Thoracic aorta (tissue), 2 donors: ENCODE results near the gene EFCAB8. TPM values are rescaled to one million over a fixed set of nuclear protein-coding genes. Genes with fewer than 3 reads are reported as not detected.

ENCODE experiments used
- ATAC-seq: fragments of 150-250 bp; one replicate; pipeline ENCODE4 v1.8.0; 2017; ENCODE audit warnings: low read depth; ENCODE audit not compliant: insufficient number of reproducible peaks, low FRiP score
- DNase-seq: peaks from one replicate; pipeline ENCODE4 v3.0.0-alpha.2; 2020; ENCODE audit warnings: low spot score
- H3K27ac ChIP-seq, 2 donors: fragments of 200-600 bp; sonication (generic); 1 replicate in 1 of 2; 2 replicates in 1 of 2; pipeline ENCODE4 v1.5.1; 2016; ENCODE audit warnings: mild to moderate bottlenecking in 2 of 2, moderate library complexity in 2 of 2
- H3K27me3 ChIP-seq: fragments of 200-600 bp; sonication (generic); replicated peaks from 2 replicates; pipeline ENCODE4 v1.6.0; 2016; ENCODE audit warnings: mild to moderate bottlenecking; ENCODE audit not compliant: insufficient read depth
- H3K36me3 ChIP-seq: fragments of 200-600 bp; sonication (generic); one replicate; pipeline ENCODE4 v1.5.1; 2016
- H3K4me1 ChIP-seq, 2 donors: fragments of 200-600 bp; sonication (generic); 1 replicate in 1 of 2; 2 replicates in 1 of 2; pipeline versions ENCODE4 v1.5.1 to v1.6.0; 2016; ENCODE audit warnings: low read depth in 2 of 2, mild to moderate bottlenecking in 1 of 2; ENCODE audit not compliant: control insufficient read depth in 1 of 2
- H3K4me3 ChIP-seq: fragments of 200-600 bp; sonication (generic); 2 replicates; pipeline ENCODE4 v1.5.1; 2016; ENCODE audit warnings: mild to moderate bottlenecking
- H3K9me3 ChIP-seq: fragments of 200-600 bp; sonication (generic); 2 replicates; pipeline ENCODE4 v1.5.1; 2016
- total RNA-seq, 2 donors: library from RNA; depleted of rRNA; stranded (reverse); fragments of >200 nt; gene quantifications; one replicate each; pipeline versions ENCODE4 v1.1.0 to v1.2.3, GENCODE V29; 2016
- TF ChIP-seq, protein P1 (sequence below): fragments of 200-600 bp; sonication (generic); IDR thresholded peaks from one replicate; pipeline ENCODE4 v1.5.1; 2019; ENCODE audit warnings: antibody characterized with exemption

EFCAB8 gene
- total RNA-seq, 2 donors from 2014 or later = 1.5 to 2.9 TPM

DNA sequence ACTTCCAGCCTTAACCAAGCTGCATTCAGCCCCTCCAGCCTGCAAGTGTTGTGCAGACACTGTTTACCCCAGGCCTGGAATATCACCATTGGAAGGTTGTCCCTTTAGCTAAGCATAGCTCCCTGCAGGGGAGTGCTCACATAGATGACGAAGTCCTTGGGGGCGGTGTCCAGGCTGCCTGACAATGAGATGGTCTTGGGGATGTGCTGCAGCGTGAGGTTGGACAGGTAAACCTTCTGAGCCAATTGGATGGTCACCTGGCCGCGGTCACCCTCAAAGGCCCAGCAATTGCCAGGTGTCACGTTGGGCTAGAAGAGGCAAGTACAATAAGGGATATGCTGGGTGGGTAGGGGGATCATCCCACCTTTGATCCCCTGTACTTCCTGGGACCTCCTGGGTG lies 126.9 kb downstream of the EFCAB8 start:
- Histone ChIP-seq H3K27ac (no peak overlapping the region), H3K4me3 (no peak overlapping the region), H3K36me3 (no peaks in the 10 kb centered on the region), H3K27me3 (no peaks in the 10 kb centered on the region), H3K4me1 (no peaks in the 10 kb centered on the region), H3K9me3 (no peaks in the 10 kb centered on the region)
- no peak for ATAC-seq
- TF ChIP-seq, protein P1, sequence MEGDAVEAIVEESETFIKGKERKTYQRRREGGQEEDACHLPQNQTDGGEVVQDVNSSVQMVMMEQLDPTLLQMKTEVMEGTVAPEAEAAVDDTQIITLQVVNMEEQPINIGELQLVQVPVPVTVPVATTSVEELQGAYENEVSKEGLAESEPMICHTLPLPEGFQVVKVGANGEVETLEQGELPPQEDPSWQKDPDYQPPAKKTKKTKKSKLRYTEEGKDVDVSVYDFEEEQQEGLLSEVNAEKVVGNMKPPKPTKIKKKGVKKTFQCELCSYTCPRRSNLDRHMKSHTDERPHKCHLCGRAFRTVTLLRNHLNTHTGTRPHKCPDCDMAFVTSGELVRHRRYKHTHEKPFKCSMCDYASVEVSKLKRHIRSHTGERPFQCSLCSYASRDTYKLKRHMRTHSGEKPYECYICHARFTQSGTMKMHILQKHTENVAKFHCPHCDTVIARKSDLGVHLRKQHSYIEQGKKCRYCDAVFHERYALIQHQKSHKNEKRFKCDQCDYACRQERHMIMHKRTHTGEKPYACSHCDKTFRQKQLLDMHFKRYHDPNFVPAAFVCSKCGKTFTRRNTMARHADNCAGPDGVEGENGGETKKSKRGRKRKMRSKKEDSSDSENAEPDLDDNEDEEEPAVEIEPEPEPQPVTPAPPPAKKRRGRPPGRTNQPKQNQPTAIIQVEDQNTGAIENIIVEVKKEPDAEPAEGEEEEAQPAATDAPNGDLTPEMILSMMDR = no peak
- no peak for DNase-seq

DNA sequence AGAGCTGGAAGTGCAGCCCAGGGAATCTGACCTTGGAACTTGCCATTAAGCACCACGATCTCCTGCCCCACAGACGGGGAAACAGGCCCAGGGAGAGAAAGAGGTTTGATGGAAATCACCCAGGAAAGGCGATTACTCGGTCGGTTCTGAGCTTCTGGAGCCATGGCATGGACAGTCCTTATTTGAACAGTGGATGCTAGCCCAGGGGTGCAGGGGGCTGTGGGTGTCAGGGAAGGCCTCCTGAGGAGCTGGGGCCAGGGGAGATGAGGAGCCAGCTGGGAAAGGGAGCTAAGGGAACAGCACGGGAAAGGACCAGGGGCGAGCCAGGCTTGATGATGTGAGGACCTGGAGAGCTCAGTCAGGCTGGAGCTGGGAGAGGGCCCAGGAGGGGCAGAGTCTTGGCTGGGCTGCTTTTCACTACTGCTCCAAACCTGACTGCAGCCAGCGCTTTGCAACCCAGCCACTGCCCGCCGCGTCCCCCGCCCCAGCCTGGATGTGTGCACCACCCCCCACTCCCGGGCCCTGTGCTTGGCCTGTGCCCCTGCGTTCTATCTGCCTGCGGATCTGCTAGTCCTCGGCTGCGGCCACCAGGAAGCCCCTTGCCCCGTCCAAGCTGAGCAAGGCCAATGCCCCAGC lies 127.7 kb downstream of the EFCAB8 start:
- ATAC-seq = no peak
- Histone ChIP-seq H3K4me3 (no peak overlapping the region), H3K4me1 (no peaks in the 10 kb centered on the region), H3K27me3 (no peaks in the 10 kb centered on the region), H3K36me3 (no peaks in the 10 kb centered on the region), H3K9me3 (no peaks in the 10 kb centered on the region), H3K27ac (no peak overlapping the region)
- no peak for DNase-seq
- TF ChIP-seq, protein P1 = no peak

DNA sequence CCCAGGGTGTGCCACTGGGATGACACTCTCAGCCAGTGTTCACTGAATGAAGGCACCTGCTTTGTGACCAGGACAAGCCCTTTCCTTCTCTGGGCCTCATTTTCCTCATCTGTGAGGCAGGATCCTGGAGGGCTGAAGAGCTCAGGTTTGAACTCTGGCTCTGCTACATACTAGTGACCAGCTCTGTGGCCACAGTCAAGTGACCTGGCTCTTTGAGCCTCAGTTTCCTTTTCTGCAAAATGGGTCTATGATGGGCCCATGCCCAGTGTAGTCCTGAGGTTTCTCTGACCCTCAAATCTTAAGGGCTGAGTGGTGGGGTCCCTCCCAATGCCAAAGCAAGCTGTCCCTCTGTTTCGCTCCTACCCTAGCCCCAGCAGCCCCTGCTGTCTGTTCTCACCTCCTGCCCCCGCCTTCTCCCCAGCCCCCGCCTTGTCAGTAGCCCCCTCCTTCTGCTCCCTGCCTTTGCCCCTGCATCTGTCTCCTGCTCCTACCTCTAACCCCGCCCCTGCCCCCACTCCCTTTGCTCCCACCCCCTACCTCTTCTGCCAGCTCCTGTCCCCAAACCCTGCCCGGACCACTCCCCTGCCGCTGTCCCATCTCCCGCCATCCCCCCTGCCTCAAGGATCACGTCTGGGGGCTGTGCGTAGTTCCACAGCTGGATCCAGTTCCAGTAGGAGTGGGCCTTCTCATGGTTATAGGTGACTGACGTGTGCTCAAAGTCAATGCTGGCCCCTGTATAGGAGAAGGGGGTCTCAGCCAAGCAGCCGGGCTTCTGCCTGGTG lies 128.5 kb downstream of the EFCAB8 start:
- Histone ChIP-seq H3K27me3 (no peaks in the 10 kb centered on the region), H3K36me3 (no peaks in the 10 kb centered on the region), H3K27ac (no peak overlapping the region), H3K4me3 (no peak overlapping the region), H3K9me3 (no peaks in the 10 kb centered on the region), H3K4me1 (no peaks in the 10 kb centered on the region)
- TF ChIP-seq, protein P1 = no peak
- DNase-seq = no peak
- ATAC-seq = no peak

DNA sequence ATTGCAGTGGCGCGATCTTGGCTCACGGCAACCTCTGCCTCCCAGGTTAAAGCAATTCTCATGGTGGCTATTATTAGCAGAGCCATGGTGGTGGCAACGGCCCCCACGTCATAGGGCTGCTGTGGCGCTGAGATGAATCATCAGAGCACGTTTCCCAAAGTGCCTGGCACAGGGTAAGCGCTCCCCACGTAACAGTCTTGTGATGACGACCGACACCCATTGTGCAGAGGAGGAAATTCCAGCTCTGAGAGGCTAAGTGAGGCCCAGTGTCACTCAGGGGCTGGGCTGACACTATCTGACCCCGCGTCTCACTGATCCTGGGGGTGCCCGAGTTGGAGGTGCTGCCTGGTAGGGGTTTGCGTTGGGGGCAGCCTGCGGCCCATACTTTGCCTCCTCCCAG lies 129.3 kb downstream of the EFCAB8 start:
- H3K27ac ChIP-seq = no peak overlapping the region
- TF ChIP-seq, protein P1 = no peak
- no peaks in the 10 kb centered on the region for H3K36me3 ChIP-seq
- H3K4me3 ChIP-seq = no peak overlapping the region
- H3K4me1 ChIP-seq = no peaks in the 10 kb centered on the region
- no peak for DNase-seq
- H3K9me3 ChIP-seq = no peaks in the 10 kb centered on the region
- ATAC-seq = no peak
- H3K27me3 ChIP-seq = no peaks in the 10 kb centered on the region

DNA sequence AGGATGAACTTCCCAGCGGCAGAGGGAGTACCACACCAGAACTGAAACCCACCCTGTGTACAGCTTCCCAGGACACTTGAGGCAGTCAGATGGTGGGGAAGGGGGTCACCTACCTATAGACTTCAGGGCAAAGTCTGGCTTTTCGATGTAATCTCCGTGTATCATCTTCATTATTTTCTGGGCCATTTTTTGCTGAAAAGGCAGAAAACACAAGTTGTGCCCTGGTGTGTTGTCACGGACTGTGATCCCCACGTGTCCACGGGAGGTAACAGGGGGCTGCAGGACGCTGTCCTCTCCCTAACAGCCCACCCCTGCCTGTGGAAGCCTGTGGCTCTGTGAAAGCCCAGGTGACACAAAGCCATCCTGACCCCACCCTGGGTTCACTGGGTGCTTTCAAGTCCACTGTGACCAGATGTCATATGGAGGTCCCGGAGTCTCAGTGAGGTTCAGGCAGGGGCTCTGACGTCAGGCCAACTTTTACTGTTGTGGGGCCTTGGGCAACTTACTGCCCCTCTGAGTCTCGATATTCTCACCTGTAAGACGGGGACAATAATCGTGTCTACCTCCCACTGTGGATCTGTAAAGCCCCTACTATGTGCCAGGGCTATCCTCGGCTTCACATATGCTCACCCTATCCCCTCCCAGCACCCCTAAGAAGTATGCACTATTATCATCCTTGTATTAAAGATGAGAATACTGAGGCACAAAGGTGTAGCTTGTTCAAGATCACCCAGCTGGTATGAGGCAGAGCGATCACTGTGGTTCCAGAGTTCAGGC lies 131.0 kb downstream of the EFCAB8 start:
- Histone ChIP-seq H3K27ac (no peak overlapping the region), H3K9me3 (no peaks in the 10 kb centered on the region), H3K4me3 (no peak overlapping the region), H3K27me3 (no peaks in the 10 kb centered on the region), H3K36me3 (no peaks in the 10 kb centered on the region), H3K4me1 (no peaks in the 10 kb centered on the region)
- ATAC-seq (no peak), DNase-seq (no peak)
- TF ChIP-seq, protein P1 = no peak
